OCI-M1 (cell line): ENCODE measurements around the gene TMEM143.
"Not testable (repeated sequence)": the region's sequence is repeated elsewhere in the genome, so short reads cannot be mapped to it uniquely, and the experiment has no call there.

ENCODE experiments used
- DNase-seq: peaks from one replicate; lab custom pipeline; 2025; lab: John Stamatoyannopoulos, UW

TMEM143 gene

DNA sequence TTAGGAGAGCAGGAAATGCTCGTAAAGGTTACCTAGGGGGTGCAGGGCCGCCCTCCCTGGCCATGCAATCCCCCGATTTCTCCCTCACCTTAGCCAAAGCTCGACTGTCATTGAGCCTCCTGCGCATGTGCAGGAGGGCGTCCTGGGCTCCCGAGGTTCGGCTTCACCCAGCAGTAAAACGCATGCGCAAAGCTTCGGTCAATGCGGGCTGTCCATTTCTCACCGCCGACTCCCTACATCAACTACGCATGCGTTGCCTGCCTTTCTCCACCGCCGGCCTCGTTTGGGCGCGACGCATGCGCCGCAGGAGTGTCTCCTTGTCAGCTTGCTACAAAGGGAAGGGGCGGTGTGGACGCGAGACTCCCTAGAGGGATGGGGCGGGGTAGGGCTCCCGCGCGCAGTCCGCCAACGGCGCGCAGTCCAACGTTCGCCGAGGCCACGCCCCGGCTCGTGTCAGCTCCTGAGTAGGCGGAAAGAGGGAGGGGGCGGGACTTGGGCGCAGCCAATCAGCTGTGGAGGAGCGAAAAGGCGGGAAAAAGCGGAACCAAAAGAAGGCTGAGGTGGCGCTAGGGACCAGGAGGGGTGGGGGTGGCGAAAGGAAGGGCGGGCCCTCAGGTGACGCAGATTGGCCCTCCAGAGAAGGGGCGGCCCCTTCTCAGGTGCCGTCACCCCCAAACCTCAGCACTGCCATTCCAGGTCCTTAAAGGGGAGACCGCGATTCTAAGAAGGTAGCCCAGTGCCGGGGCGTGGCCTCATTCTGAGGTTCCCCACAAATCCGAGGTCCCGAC, at the start of gene TMEM143, which contains the start of gene SYNGR4:
TSS of gene TMEM143 (minus strand) at position 131 of the 788 bp plus-strand sequence. CDS start at position 111, 20 bp downstream.
TSS of gene SYNGR4 (plus strand) at position 558 of the 788 bp plus-strand sequence. CDS start 1,476 bp downstream, outside the sequence.
- DNase-seq: peak; percentile 100

- no peak for DNase-seq
These were observed 42.1 kb upstream of the TMEM143 start for GRCh38 chr19:48405850-48406249.

GRCh38 chr19:48405010-48405659, 41.4 kb upstream of the TMEM143 start:
- DNase-seq: no peak

DNA sequence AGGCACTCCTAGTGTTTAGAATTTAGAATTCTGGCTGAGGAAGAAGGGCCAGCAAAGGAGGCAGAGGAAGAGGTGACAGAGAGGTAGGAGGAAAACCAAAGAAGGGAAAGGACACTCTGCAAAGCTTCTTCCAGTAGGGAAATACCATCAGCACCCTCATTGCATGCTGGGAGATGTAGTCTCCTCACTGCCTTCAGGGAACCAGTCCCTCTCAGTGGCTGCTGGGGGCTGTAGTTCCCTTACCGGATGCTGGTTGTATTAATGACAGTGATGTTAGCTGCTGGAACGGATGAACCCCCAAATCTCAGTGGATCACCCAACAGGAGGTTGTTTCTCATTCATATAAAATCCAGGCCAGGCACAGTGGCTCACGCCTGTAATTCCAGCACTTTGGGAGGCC, 39.9 kb upstream of the TMEM143 start:
- peak; percentile 81 for DNase-seq

- no peak for DNase-seq
These were observed 37.5 kb upstream of the TMEM143 start for GRCh38 chr19:48401287-48401686.

DNA sequence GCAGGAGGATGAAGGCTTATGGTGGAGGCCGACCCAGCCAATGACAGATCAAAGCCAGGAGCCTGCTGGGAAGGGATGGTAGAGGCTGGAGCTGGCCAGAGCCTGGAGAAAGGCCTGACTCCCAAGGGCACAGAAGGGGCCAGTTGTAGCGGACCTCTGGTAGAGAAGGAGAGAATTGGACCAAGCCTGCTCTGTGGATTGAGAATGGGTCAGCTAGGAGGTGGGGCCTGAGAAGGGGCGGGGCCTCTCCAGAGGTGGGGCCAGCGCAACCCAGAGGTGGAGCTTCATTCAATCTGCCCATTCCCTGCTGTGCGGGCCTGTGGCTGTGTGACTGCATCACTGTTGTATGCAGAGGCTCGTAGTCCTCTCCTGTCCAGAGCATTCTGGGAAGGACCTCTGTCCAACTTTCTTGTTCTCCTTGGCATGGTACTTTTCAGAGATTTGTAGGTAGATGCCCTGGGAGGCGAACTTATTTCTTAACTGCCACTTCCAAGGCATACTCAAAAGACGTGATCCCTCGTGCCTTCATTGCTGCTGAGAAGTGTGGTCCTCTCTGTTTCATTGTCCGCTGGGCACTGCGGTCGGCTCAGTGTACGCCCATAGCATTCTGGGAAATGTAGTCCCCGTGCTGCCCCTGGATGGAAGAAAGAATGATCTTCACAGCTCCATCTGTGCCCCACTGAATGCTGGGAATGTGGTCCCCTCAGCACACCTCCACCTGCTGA, 36.4 kb upstream of the TMEM143 start:
- DNase-seq: peak; percentile 78

DNA sequence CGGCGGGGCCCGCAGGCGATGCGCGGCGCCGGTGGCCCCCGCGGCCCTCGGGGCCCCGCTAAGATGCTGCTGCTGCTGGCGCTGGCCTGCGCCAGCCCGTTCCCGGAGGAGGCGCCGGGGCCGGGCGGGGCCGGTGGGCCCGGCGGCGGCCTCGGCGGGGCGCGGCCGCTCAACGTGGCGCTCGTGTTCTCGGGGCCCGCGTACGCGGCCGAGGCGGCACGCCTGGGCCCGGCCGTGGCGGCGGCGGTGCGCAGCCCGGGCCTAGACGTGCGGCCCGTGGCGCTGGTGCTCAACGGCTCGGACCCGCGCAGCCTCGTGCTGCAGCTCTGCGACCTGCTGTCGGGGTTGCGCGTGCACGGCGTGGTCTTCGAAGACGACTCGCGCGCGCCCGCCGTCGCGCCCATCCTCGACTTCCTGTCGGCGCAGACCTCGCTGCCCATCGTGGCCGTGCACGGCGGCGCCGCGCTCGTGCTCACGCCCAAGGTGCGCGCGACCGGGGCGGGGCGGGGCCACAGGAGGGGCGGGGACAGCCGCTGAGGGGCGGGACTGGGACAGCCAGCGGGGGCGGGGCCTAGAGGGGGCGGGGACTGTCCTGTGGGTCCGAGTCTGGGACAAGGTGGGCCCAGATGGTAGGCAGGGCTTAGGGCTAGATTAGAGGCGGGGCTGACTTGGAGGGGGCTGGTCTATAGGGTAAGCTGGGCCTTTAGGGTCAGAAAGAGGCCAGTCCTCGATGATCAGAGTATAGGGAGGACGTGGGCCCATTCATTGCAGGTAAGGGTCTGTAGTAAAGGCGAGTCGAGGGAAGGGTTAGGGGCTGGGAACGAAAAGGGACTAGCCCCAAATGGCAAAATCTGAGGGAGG, 34.9 kb upstream of the TMEM143 start:
- peak; percentile 95 for DNase-seq

DNA sequence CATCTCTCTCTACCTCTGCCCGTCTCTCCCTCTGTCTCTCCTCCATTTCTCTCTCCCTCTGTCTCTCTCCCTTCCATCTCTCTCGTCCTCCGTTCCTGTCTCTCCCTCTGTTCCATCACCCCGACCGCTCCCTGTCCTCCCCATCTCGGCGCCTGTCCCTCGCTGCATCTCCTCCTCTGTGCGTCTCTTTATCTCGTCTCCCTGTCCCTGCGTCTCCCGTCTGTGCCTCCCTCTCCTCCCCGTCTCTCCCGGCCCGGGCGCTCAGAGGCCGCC, 34.3 kb upstream of the TMEM143 start:
- DNase-seq: peak; percentile 57

DNA sequence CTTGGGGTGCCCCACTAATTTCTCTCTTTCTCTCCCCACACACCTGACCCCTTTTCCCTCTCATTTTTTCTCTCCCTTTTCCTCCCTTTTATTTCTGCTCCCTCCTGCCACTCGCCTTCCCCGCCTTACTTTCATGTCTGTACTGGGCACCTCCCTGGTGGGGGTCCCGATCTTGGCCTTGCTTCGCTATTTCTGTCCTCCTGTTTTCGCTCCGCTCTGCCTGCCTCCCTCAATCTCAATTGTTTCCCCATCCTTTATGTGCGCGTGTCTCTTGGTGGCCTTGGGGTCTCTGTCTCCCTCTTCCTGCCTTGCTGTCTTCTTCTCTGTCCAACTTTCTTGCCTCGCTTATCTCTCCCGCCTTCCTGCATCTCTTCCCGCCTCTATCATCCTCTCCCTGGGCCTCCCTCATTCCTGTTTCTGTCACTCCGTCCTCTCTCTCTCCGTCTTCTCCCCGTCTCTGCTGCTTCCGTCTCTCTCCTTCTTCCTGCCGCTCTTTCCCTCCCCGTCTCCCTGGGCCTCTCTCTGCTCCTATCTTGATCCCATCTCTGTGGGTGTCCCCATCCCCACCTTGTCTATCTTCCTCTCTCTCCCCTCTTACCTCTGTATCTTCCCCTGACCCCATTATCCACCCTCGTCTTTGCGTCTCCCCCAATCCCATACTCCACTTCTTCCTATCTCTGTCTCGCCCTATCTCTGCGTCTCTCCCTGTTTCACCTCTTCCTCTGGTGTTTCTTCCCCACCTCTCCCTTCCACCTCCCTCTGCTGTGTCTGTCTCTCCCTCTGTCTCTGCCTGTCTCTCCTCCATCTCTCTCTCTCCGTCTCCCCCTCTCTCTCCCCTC, 33.7 kb upstream of the TMEM143 start:
- no peak for DNase-seq

DNA sequence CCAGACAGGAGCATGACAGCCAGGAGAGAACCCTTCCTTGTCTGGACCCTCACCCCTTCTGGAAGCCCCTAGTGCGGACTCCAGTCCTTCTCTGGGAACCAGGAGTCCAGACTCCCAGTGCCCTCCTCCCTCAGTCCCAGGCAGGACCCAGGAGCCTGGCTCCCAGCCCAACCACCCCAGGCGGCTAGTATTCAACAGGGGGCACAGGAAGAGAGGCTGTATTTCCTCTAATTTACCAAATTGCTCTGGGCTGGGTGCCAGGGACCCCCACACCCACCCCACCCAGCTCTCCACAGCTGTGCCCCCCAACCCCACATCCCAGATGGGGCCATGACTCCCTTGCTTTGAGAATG, 33.1 kb upstream of the TMEM143 start:
- no peak for DNase-seq

DNA sequence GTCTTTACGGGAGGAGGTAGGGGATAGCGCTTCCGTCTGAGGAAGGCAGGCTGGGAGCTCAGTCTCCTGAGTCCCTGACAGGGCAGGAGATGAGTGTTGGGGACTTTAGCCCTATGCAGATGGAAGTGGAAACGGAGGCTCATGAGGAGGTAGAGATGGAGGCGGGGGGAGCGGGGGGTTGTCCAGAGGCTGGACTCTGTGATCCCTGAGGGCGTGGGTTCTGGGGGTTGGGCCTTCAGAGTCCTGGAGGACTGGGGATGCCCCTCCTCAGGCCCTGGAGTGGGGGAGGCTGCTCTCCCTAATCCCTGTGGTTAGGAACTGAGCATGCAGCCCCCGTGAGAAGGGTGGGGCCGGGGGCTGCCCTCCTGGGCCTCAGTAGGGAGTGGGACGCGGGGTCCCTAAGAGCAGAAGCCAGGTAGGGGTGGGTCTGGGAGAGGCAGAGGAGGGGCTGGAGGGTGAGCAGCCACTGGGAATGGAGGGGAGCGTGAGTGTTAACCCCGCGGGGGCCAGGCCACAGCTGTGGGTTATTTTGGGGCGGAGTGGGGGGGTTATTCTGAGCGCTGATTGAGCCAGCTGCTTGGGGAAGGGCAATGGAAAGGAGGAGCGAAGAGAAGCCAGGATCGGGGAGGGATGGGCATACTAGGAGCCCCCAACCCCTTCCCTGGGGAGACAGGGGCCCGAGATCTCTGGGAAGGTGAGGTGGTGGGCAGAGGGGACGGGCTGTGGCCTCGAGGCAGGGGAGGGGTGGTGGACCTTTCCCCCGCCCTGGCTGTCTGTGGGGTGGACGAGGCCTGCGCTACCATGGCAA, 32.5 kb upstream of the TMEM143 start:
- DNase-seq: peak; percentile 38

GRCh38 chr19:48395499-48395898, 31.8 kb upstream of the TMEM143 start:
- DNase-seq: no peak

DNA sequence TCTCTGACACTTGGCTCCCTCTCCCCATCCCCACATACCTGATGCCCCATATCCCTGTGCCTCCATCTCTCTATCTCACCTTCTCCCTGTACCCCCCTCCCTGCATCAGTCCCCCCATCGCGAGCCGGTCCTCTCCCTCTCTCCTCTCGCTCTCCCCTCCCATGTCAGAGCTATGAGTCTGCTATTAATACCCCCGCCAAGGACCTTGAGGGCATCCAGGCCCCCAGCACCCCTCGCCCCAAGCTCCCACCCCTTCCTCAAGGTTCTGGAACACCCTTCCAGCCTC, 31.4 kb upstream of the TMEM143 start:
- no peak for DNase-seq

- DNase-seq: peak; percentile 28
These were observed 30.8 kb upstream of the TMEM143 start for GRCh38 chr19:48394331-48395169.

DNA sequence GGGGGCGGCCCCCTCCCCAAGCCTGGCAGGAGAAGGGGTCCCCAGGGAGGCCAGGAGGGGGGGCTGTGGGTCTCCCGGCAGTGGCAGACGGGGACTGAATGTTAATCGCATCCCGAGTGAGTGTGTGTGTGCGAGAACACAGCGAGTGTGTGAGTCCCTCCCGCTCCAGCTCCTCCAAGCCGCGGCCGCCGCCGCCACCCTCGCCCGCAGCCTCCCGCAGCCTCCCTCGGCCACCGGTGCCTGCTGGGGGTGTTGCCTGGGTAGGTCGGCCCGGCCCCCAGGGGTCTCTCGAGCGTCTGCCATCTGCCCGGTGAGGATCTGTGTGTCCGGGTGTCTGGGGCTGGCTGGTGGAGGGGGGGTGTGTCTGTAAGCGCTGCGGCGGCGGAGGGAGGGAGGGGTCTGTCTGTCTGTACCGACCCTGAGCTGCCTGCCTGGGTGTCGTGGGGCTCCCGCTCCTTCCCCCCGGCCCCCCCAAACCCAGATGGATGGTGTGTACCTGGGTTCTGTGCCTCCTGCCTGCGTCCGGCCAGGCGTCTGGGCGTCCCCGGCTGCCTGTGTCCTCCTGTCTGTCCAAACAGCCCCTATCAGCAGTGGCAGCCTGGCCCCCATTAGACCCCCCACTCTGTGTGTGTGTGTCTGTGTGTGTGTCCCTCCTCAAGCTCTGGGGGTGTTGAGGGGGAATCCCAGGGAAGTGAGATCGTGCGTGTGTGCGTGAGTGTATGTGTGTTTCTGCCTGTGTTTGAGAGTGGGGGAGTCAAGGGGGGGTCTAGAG, 30.0 kb upstream of the TMEM143 start, which contains the start of gene GRIN2D:
TSS of gene GRIN2D (plus strand) at position 110 of the 772 bp plus-strand sequence. CDS start 4,725 bp downstream, outside the sequence.
- peak; percentile 64 for DNase-seq

DNA sequence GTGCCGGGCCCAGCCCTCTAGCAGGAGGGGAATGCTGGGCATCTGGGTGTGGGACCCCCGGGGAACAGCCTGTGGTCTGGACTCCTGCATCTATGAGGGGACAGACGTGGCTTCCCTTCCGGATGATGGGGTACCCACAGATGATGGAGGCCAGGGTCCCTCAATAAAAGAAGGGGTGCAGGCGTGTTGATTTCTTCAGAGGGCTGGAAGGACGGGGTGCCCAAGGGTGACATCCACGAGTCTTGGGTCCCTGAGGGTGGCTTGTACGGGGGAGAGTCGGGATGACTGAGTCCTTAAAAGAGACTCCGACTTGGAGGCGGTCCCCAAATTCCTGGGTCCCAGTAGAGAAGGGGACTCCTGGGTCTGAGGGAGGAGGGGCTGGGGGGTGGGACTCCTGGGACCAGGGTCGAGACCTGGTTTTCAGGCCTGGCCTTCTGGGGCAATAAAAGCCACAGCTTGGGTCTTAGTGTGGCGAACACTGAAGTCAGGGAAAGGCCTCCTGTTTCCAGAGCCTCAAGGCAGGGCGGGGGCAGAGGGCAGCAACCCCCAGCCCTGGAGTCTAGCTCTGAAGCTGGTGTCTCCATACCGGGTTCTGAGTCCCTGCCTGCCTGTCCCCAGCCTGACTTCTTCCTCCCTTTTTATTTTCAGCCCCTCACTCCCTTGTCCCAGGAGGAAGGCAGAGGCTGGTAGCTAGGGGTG, 29.3 kb upstream of the TMEM143 start:
- DNase-seq: no peak

DNA sequence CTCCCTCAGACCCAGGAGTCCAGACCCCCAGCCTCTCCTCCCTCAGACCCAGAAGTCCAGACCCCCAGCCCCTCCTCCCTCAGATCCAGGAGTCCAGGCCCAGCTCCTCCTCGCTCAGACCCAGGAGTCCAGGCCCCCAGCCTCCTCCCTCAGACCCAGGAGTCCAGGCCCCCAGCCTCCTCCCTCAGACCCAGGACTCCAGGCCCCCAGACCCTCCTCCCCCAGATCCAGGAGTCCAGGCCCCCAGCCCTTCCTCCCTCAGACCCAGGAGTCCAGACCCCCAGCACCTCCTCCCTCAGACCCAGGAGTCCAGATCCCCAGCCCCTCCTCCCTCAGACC, 28.2 kb upstream of the TMEM143 start:
- not testable (repeated sequence) for DNase-seq
